Measurements from ENCODE around the gene SERGEF.
"Not testable (repeated sequence)": the region's sequence is repeated elsewhere in the genome, so short reads cannot be mapped to it uniquely, and the experiment has no call there.

Gene SERGEF

GRCh38 chr11:18011633-18012032 is 1.2 kb downstream of the SERGEF start:
- H3K27me3 Mint-ChIP-seq, result no peaks in the 10 kb centered on the region
- H3K9me3 Mint-ChIP-seq, result no peaks in the 10 kb centered on the region
- no peak for ATAC-seq
- peak overlapping the region; percentile 94 to 98 for H3K4me3 Mint-ChIP-seq
- peaks cover 47% of the 10 kb centered on the region for H3K4me1 Mint-ChIP-seq
- peak overlapping the region in 1 of 2 donors; percentile 43 for H3K27ac Mint-ChIP-seq
- DNase-seq, result no peak

DNA sequence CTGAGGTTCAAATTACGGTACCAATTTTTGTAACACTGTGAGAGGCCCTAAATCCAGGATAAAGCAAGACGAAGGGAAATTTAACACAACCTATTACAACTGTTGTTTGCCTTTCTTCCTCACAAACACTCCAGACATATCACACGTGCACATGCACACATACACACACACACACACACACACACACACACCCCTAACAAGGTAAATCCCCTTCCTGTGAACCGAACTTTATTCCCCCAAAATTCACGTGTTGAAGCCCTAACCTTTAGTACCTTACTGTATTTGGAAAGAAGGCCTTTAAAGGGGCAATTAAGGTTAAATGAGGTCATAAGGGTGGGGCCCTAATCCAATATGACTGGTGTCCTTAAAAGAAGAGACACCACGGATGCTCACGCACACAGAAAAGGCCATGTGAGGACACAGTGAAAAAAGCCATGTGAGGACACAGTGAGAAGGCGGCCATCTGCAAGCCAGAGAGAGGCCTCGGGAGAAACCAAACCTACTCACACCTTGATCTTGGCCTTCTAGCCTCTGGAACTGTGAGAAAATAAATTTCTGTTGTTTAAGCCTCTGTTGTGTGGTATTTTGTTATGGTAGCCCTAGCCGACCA is 1.8 kb downstream of the SERGEF start:
- Mint-ChIP-seq H3K27ac (no peak overlapping the region), H3K4me3 (no peak overlapping the region), H3K27me3 (no peaks in the 10 kb centered on the region), H3K4me1 (peaks cover 47% of the 10 kb centered on the region), H3K9me3 (no peaks in the 10 kb centered on the region)
- no peak for DNase-seq
- no peak for ATAC-seq

DNA sequence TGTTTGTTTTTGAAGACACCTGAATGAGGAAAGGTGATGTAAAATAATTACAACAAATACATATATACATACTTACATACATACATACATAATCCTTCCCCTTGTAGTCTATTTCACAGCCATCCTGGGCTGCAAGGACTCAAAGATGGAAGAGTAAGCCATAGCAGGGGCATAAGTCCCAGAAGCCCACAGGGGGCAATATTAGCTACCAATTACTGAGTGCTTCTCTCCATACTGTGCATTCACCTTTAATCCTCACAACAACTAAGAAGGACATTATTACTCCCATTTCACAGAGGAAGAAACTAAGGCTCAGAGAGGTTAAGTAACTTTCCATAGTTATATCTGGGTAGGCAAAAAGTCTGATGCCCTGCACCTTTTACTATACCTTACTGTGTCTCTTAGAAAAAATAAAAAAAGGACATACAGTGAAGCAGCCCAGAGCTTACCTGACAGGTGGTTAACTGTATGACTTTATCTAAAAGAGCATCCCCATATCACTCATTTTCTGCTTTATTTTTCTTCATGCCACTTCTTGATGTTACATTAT is 2.7 kb downstream of the SERGEF start:
- H3K4me1 Mint-ChIP-seq, result peaks cover 43% of the 10 kb centered on the region
- no peak for DNase-seq
- H3K27ac Mint-ChIP-seq, result no peak overlapping the region
- H3K9me3 Mint-ChIP-seq, result no peaks in the 10 kb centered on the region
- no peak overlapping the region for H3K4me3 Mint-ChIP-seq
- H3K27me3 Mint-ChIP-seq, result no peaks in the 10 kb centered on the region
- no peak for ATAC-seq

DNA sequence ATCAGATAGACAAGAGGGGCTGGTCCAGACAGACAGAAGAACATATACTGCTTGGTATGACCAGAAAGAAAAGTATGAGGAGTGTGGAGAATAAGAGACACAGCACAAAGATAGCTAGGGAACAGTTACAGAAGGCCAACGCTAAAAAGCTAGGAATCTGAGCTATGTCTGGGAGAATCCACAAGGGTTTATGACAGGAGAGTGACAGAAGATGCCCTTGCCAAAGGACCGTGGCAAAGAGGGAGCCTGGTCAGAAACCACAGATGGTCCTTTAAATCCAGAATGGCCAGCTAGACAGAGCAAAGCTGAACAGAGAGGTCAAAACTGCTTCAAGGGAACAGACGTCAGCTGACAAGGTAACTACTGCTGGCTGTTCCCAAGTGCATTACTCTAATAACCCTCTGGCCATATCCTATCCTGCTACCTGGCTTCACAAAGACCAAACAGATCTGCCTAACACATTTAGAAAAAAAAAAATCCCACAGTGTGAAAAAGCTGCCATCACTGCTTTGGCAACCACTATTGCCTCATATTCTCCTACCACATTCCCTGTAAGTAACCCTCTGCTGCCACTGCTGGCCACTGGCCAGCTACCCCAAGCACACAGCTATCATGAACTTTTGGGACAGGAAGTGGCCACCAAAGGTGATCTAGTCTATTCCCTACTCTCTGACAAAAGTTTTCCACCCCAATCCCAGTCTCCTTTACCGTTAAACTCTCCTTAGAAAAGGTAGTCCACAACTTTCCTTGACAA is 7.3 kb downstream of the SERGEF start:
- Mint-ChIP-seq H3K9me3 (no peaks in the 10 kb centered on the region), H3K27ac (no peak overlapping the region), H3K27me3 (no peaks in the 10 kb centered on the region), H3K4me1 (peaks cover 4% of the 10 kb centered on the region), H3K4me3 (no peak overlapping the region)
- DNase-seq, result no peak
- ATAC-seq, result no peak

GRCh38 chr11:18001191-18001590 is 11.7 kb downstream of the SERGEF start:
- no peak overlapping the region for H3K27ac Mint-ChIP-seq
- no peak for DNase-seq
- H3K4me1 Mint-ChIP-seq, result no peaks in the 10 kb centered on the region
- no peaks in the 10 kb centered on the region for H3K9me3 Mint-ChIP-seq
- H3K27me3 Mint-ChIP-seq, result no peaks in the 10 kb centered on the region
- ATAC-seq, result no peak
- no peak overlapping the region for H3K4me3 Mint-ChIP-seq

GRCh38 chr11:18000760-18001159 is 12.1 kb downstream of the SERGEF start:
- no peaks in the 10 kb centered on the region for H3K4me1 Mint-ChIP-seq

GRCh38 chr11:18000128-18000527 is 12.7 kb downstream of the SERGEF start:
- H3K27ac Mint-ChIP-seq, H3K4me3 Mint-ChIP-seq, H3K27me3 Mint-ChIP-seq, H3K4me1 Mint-ChIP-seq, DNase-seq, H3K9me3 Mint-ChIP-seq, ATAC-seq: not testable (repeated sequence)

More at GRCh38 chr11:18000760-18001159, 12.1 kb downstream of the SERGEF start:
- no peak for ATAC-seq
- H3K4me3 Mint-ChIP-seq, result no peak overlapping the region
- no peak overlapping the region for H3K27ac Mint-ChIP-seq
- no peak for DNase-seq
- H3K27me3 Mint-ChIP-seq, result no peaks in the 10 kb centered on the region
- H3K9me3 Mint-ChIP-seq, result no peaks in the 10 kb centered on the region

DNA sequence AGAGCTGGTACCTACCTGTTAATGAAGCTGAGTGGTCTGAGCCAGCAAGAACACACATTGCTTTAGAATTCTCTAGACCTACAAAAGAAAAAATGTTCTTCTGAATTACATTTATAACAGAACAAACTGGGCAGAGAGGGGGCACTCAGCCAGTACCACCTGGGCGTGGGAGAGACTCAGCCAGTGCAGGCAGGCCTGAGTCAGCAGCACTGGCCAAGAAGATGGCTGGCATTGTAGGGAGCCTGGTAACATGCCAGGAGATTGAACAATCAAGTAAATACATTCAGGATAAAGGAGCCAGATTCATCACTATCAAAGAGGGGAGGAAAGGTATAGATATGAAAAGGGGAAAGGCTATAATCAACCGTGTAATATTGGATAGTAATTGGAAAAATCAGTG is 19.9 kb downstream of the SERGEF start:
- Mint-ChIP-seq H3K4me3 (no peak overlapping the region), H3K4me1 (no peaks in the 10 kb centered on the region), H3K9me3 (no peaks in the 10 kb centered on the region), H3K27ac (no peak overlapping the region), H3K27me3 (no peaks in the 10 kb centered on the region)
- ATAC-seq (no peak), DNase-seq (no peak)

DNA sequence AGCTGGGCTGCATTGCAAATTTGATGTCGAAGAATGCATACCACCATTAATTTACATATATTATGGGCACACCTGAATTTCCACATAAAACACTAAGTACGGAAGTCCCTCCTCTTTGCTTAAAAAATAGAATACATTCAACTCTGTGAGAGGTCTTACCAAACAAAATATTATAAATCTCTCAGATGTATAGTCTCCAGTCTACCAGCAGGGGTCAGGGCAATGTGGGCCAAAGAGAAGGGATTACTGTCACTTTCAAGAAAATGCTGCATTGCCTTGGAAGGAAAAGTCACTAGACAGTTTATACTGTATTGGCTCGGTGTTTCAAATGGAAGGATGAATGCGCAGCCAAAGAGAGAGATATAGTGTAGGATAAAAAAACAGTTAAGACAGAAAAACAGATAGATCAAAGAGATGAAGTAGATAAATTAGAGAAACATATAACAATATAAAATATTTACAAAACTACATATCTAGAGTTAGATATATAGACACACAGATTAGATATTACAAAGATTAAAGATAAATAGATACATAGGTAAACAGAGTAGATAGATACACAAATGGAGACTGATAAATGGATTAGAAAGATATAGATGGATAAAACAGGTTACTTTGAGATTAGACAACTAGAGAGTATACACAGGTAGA is 20.9 kb downstream of the SERGEF start:
- no peaks in the 10 kb centered on the region for H3K27me3 Mint-ChIP-seq
- DNase-seq (peak; percentile 14 to 27), ATAC-seq (peak; percentile 60)
- H3K4me3 Mint-ChIP-seq, result no peak overlapping the region
- H3K27ac Mint-ChIP-seq, result peak overlapping the region in 1 of 2 donors; percentile 15
- no peaks in the 10 kb centered on the region for H3K4me1 Mint-ChIP-seq
- no peaks in the 10 kb centered on the region for H3K9me3 Mint-ChIP-seq

DNA sequence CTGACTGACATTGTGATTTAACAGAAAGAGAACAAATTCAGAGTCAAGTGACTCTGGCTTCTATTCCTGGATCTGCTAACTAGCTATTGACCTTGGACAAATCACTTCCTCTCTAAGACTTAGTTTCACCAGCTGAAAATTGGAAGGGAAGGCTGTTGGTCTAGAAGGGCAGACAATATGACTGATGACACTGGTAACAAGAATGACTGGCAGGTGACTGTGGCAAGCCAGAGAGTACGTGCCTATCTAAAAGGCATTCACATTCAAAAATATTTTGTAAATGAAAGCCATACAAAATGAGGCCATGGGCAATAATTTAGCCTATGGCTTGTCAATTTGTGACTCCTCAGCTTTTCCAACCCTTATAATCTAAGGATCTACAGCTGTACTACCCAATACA is 23.5 kb downstream of the SERGEF start:
- no peak for ATAC-seq
- no peaks in the 10 kb centered on the region for H3K4me1 Mint-ChIP-seq

DNA sequence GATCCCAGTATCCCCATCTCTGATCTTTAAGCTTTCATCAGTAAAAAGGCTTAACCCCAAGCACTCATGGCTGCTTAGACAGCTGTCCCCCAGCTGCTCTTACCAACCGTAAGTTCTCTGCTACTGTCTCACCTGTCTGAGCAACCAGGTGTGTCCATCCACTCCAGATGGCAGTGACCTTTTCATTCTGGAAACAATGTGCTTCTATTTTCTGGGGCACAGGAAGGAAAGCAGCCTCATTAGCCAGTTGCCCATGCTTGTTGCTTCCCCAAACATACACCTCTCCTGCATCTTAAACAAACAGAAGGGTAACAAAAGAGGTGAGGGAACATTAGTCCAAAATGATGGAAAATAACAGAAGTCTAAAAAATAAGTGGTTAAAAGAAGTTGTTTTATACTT is 24.4 kb downstream of the SERGEF start:
- no peak for DNase-seq
- no peak for ATAC-seq
- Mint-ChIP-seq H3K4me3 (no peak overlapping the region), H3K27ac (no peak overlapping the region), H3K27me3 (no peaks in the 10 kb centered on the region), H3K9me3 (peaks cover 5 to 7% of the 10 kb centered on the region in 2 donors), H3K4me1 (no peaks in the 10 kb centered on the region)

More for the DNA sequence above, 23.5 kb downstream of the SERGEF start:
- no peak for DNase-seq
- no peaks in the 10 kb centered on the region for H3K9me3 Mint-ChIP-seq
- H3K4me3 Mint-ChIP-seq, result no peak overlapping the region
- no peak overlapping the region for H3K27ac Mint-ChIP-seq
- no peaks in the 10 kb centered on the region for H3K27me3 Mint-ChIP-seq

- ATAC-seq, result no peak
- H3K27ac Mint-ChIP-seq, result no peak overlapping the region
- H3K9me3 Mint-ChIP-seq, result peaks cover 5 to 7% of the 10 kb centered on the region in 2 donors
- no peaks in the 10 kb centered on the region for H3K27me3 Mint-ChIP-seq
- H3K4me3 Mint-ChIP-seq, result no peak overlapping the region
- no peaks in the 10 kb centered on the region for H3K4me1 Mint-ChIP-seq
- DNase-seq, result no peak
Measured at GRCh38 chr11:17987826-17988225, 25.0 kb downstream of the SERGEF start.

- Mint-ChIP-seq H3K27me3 (no peaks in the 10 kb centered on the region), H3K9me3 (peaks cover 5 to 7% of the 10 kb centered on the region in 2 donors), H3K27ac (no peak overlapping the region), H3K4me3 (no peak overlapping the region), H3K4me1 (no peaks in the 10 kb centered on the region)
- ATAC-seq (no peak), DNase-seq (no peak)
Measured at GRCh38 chr11:17986711-17987220, 26.1 kb downstream of the SERGEF start.

GRCh38 chr11:17986007-17986710 is 26.7 kb downstream of the SERGEF start:
- no peaks in the 10 kb centered on the region for H3K4me1 Mint-ChIP-seq
- H3K9me3 Mint-ChIP-seq, result peaks cover 5 to 7% of the 10 kb centered on the region in 2 donors

DNA sequence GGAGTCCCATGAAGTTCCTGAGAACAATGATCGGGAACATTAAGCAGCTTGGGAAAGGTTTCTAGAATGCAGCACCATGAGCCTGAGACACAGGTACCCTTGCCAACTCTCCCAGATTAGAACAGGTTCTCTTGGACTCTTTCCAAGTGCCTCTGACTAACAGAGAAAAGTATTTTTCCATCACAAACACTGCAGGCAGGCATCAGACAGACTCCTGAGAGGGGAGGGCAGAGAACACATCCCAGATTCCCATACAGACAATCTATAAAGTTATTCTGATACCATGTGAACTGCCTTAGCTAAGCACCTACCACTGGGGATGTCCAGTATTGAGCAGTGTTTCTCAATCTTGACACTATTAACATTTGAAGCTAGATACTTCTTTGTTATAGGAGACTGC is 27.3 kb downstream of the SERGEF start:
- H3K9me3 Mint-ChIP-seq, result peaks cover 5 to 7% of the 10 kb centered on the region in 2 donors
- H3K27ac Mint-ChIP-seq, result no peak overlapping the region
- H3K27me3 Mint-ChIP-seq, result no peaks in the 10 kb centered on the region
- no peak overlapping the region for H3K4me3 Mint-ChIP-seq
- ATAC-seq (no peak), DNase-seq (no peak)
- no peaks in the 10 kb centered on the region for H3K4me1 Mint-ChIP-seq

More at GRCh38 chr11:17986007-17986710, 26.7 kb downstream of the SERGEF start:
- no peak overlapping the region for H3K4me3 Mint-ChIP-seq
- ATAC-seq (no peak), DNase-seq (no peak)
- H3K27ac Mint-ChIP-seq, result no peak overlapping the region
- no peaks in the 10 kb centered on the region for H3K27me3 Mint-ChIP-seq

All from stimulated activated naive CD8-positive, alpha-beta T cell treated with anti-CD3 and anti-CD28 coated beads, Interleukin-15, amount 100 ng/mL, for 72 hours (primary cell).